Progenitor cell of endocrine pancreas (in vitro differentiated cells): Measurements from ENCODE around the gene YTHDC1. TPM values are rescaled to one million over a fixed set of nuclear protein-coding genes. Genes with fewer than 3 reads are reported as not detected.

Experiments
- DNase-seq: peaks from one replicate; pipeline ENCODE4 v3.0.0; 2021; ENCODE audit warnings: low spot score; ENCODE audit not compliant: unreplicated experiment
- H3K27ac Mint-ChIP-seq: 2 replicates; pipeline ENCODE4 v1.8.0; 2021; ENCODE audit warnings: mild to moderate bottlenecking, moderate library complexity, mixed read lengths
- H3K27me3 Mint-ChIP-seq: 2 replicates; pipeline ENCODE4 v1.8.0; 2021; ENCODE audit warnings: mixed read lengths
- H3K36me3 Mint-ChIP-seq: 2 replicates; pipeline ENCODE4 v1.8.0; 2022; ENCODE audit warnings: mixed read lengths; ENCODE audit not compliant: insufficient read depth
- H3K4me1 Mint-ChIP-seq: 2 replicates; pipeline ENCODE4 v1.8.0; 2021; ENCODE audit warnings: low read depth, mixed read lengths
- H3K4me3 Mint-ChIP-seq: 2 replicates; pipeline ENCODE4 v1.8.0; 2021; ENCODE audit warnings: low read depth, mild to moderate bottlenecking, moderate library complexity, mixed read lengths
- H3K9me3 Mint-ChIP-seq: 2 replicates; pipeline ENCODE4 v1.8.0; 2021; ENCODE audit warnings: low read depth, mixed read lengths
- total RNA-seq: library from RNA; stranded (reverse); gene quantifications from 2 replicates; pipeline ENCODE4 v1.2.1, GENCODE V29; 2021
- TF ChIP-seq, protein P1 (sequence below): fragments of 200-600 bp; sonication (generic); IDR thresholded peaks from one replicate; pipeline ENCODE4 v1.5.0; 2021; ENCODE audit warnings: antibody characterized with exemption, mild to moderate bottlenecking; ENCODE audit not compliant: unreplicated experiment

Gene YTHDC1
- total RNA-seq, 1 donor from 2014 or later, result 162 TPM

- TF ChIP-seq, protein P1, sequence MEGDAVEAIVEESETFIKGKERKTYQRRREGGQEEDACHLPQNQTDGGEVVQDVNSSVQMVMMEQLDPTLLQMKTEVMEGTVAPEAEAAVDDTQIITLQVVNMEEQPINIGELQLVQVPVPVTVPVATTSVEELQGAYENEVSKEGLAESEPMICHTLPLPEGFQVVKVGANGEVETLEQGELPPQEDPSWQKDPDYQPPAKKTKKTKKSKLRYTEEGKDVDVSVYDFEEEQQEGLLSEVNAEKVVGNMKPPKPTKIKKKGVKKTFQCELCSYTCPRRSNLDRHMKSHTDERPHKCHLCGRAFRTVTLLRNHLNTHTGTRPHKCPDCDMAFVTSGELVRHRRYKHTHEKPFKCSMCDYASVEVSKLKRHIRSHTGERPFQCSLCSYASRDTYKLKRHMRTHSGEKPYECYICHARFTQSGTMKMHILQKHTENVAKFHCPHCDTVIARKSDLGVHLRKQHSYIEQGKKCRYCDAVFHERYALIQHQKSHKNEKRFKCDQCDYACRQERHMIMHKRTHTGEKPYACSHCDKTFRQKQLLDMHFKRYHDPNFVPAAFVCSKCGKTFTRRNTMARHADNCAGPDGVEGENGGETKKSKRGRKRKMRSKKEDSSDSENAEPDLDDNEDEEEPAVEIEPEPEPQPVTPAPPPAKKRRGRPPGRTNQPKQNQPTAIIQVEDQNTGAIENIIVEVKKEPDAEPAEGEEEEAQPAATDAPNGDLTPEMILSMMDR, result no peak
- Mint-ChIP-seq H3K27ac (no peak overlapping the region), H3K4me1 (peaks cover 8% of the 10 kb centered on the region), H3K36me3 (peaks cover 36% of the 10 kb centered on the region), H3K27me3 (no peaks in the 10 kb centered on the region), H3K4me3 (no peak overlapping the region), H3K9me3 (no peaks in the 10 kb centered on the region)
- no peak for DNase-seq
Measured at GRCh38 chr4:68319040-68319439, 30.9 kb downstream of the YTHDC1 start.

DNA sequence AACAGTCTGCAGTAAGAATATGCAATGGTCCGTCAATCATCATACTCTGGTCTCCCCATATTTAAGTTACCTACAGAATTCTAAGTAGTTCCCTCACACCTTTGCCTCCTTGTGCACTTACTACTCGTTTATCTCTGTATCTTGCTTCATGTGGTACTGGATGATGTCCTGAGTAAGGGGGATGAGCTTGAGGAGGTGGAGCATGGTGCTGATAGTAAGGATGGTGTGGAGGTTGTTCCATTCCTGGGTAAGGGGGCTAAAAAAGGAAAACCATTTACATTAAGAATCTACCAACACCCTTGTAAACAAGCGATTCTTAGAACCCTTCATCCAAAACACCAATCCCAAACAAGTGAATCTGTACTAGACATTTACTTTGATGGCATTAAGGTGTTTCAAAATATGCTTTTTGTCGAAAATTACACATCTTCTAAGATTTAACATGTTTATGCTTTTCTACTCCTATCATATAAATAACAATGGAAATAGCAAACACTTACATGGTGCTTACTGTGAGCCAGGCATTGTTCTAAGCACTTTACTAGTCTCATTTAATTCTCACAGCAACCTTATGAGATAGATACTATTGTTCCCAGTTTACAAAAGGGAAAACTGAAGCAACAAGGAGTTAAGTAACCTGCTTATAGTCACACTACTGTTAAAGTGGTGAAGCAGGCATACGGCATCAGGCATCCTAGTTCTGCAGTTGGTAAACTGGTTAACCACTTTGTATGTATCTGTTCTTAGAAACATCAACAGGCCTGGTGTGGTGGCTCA is 33.5 kb downstream of the YTHDC1 start:
- no peak for DNase-seq
- TF ChIP-seq, protein P1, result no peak
- Mint-ChIP-seq H3K9me3 (no peaks in the 10 kb centered on the region), H3K27ac (peak overlapping the region; percentile 17), H3K36me3 (peaks cover 40% of the 10 kb centered on the region), H3K4me3 (no peak overlapping the region), H3K4me1 (peaks cover 8% of the 10 kb centered on the region), H3K27me3 (no peaks in the 10 kb centered on the region)

GRCh38 chr4:68310651-68311247 is 39.1 kb downstream of the YTHDC1 start:
- Mint-ChIP-seq H3K36me3 (peaks cover 28% of the 10 kb centered on the region), H3K4me1 (no peaks in the 10 kb centered on the region), H3K27me3 (no peaks in the 10 kb centered on the region), H3K4me3 (no peak overlapping the region), H3K27ac (no peak overlapping the region), H3K9me3 (no peaks in the 10 kb centered on the region)
- TF ChIP-seq, protein P1, result no peak
- no peak for DNase-seq

DNA sequence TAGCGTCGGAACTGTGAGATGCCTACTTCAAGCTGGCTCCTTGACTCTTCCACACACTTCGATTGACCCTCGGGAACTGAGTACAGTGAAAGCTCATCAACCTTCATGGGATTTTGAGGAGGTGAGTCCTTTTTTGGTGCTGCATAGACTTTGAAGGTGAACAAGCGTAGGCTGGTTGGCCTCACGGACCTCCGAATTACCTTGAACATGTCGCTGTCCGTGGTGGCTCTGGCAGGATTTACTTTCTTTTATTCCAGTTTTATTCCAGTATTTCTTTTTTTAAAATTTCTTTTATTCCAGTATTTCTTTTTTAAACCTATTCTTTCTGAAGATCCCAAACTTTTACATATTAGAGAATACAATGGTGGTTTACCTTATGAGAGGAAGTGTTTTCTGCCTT is 45.2 kb downstream of the YTHDC1 start:
- TF ChIP-seq, protein P1, result no peak
- Mint-ChIP-seq H3K27ac (no peak overlapping the region), H3K4me1 (peaks cover 4% of the 10 kb centered on the region), H3K9me3 (peaks cover under 1% of the 10 kb centered on the region), H3K36me3 (peaks cover 2% of the 10 kb centered on the region), H3K4me3 (no peak overlapping the region), H3K27me3 (no peaks in the 10 kb centered on the region)
- DNase-seq, result no peak

GRCh38 chr4:68299492-68300457 is 50.1 kb downstream of the YTHDC1 start:
- TF ChIP-seq, protein P1, result no peak
- Mint-ChIP-seq H3K27me3 (no peaks in the 10 kb centered on the region), H3K4me3 (no peak overlapping the region), H3K36me3 (peaks cover 2% of the 10 kb centered on the region), H3K27ac (no peak overlapping the region), H3K4me1 (peaks cover 6% of the 10 kb centered on the region), H3K9me3 (peaks cover 13% of the 10 kb centered on the region)
- no peak for DNase-seq
